ENCODE data around the gene APOBR.
"Not testable (repeated sequence)": the region's sequence is repeated elsewhere in the genome, so short reads cannot be mapped to it uniquely, and the experiment has no call there.

The APOBR gene

GRCh38 chr16:28528463-28528867 lies 34.0 kb downstream of the APOBR start:
- no peak for FAIRE-seq

DNA sequence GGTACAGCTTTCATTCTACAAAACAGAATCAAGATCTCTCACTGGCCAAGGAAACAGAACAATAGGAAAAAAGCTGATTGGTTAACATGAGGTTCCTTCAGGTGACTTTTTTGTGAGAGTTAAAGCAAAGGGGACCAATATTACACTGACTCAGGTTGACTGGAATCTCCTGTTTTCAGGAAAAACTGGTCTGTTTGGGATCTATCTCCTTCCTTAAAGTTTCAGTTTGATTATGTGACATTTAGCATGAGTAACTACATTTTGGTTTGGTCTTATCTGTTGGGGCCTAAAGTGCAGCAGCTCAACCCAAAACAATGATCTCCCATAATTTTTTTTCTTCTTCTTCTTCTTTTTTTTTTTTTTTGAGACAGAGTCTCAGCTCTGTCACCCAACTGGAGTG lies 34.7 kb downstream of the APOBR start:
- FAIRE-seq, result no peak

DNA sequence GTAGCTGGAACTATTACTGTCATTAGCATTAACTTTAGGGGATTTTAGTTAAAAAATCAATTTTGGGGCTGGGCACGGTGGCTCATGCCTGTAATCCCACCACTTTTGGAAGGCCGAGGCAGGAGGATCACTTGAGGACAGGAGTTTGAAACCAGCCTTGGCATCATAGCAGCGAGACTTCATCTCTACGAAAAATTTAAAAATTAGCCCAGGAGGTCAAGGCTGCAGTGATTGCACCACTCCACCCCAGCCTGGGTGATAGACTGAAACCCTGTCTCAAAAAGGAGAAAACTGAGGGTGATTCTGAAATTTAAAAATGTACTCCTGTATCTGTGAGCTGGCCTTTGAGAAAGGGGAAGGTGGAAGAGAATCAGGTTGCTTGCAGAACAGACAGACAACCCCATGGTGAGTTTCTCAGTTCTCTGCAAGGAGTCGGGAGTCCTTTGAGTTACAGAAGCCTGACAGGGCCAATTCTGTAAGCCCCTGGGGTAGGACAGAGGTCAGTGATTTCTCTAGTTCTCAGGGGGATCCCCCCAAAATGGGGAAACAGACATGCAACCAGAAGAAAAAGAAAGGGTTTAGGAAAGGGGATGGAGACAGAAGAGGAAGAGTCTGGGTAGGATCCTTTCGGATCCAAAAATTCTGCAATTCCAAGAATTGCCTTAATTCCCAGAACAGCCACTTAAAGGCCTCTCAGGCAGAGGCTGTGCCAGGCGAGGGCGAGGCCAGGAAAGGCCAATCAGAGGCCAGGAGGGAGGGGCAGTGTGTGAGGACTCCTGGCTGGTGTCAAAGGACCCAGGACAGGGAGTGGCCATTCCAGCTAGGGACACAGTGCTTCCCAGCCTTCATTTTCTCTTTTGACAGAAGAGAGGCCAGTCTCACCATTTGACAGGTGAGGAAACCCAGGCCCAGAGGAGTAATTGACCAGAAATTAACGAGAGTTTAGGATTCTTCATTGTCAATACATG lies 37.6 kb downstream of the APOBR start:
- no peak for FAIRE-seq

GRCh38 chr16:28532940-28533647 lies 38.7 kb downstream of the APOBR start:
- no peak for FAIRE-seq

GRCh38 chr16:28534542-28535373 lies 40.3 kb downstream of the APOBR start:
- FAIRE-seq, result no peak

- no peak for FAIRE-seq
These were observed 42.6 kb downstream of the APOBR start for GRCh38 chr16:28537076-28537475.

DNA sequence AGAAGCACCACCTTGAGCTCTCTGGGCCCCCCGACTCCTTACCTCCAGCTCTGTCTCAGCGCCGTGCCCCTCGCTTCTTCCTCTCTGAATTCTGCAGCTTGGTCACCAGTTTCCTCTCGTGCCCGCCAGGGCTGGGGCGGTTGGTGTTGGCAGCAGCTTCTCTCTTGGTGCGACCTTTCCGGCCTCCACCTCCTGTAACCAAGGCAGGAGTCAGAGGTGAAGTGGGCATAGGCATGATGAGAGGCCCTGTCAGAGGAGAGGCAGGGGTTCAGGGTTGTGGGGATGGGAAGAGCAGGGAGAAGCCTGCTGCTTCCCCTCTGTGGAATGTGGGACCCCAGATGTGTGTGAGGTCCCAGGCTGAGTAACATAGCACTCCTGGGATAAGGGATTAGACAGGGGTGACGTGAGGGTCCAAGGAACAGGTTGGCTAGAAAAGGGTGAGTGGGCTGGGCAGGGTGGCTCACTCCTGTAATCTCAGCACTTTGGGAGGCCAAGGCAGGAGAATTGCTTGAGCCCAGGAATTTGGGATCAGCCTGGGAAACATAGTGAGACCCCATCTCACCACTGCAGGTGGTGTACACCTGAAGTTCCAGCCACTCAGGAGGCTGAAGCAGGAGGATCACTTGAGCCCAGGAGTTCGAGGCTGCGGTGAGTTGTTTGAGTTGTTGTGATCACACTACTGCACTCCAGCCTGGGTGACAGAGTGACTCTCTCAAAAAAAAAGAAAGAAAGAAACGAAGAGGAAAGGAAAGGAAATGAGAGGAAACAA lies 43.7 kb downstream of the APOBR start:
- FAIRE-seq, result no peak

- FAIRE-seq, result no peak
These were observed 44.5 kb downstream of the APOBR start, which contains the start of gene NUPR1 for GRCh38 chr16:28538733-28539596. Gene NUPR1 (minus strand): TSS chr16:28538974. CDS start chr16:28538907, 67 bp downstream.

DNA sequence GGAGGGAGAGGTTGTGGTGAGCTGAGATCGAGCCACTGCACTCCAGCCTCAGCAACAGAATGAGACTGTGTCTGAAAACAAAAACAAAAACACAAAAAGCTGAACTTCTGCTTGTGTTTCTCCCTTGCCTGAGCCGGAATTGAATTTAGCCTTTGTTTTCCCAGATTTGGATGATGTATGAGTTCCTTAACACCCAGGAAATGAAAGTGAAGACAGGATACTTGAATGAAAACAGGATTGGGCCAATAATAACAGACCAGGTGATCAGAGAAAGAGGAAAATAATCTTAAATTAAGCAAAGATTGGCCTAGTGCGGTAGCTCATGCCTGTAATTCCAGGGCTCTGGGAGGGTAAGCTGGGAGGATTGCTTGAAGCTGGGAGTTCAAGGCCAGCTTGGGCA lies 45.9 kb downstream of the APOBR start:
- no peak for FAIRE-seq

DNA sequence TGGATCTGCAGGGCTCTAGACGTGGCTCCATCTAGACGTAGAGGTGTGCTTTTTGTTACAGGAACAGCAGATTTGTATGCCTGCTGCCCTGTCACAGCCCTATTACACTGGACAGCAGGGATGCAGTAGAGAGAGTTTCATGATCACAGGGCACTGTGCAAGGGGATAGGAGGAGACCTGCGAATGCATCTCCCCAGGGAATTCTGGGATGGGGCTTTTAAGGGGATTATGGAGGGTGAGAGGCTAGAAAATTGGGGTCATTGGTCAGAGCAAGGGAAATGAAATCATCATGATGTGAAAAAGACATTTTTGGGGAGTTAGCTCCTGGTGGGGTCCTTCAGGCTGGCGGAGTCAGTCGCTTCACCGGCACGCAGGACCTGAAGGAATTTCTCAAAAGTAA lies 48.2 kb downstream of the APOBR start:
- no peak for FAIRE-seq

- no peak for FAIRE-seq
These were observed 48.6 kb downstream of the APOBR start for GRCh38 chr16:28543072-28543471.

GRCh38 chr16:28544998-28545397 lies 50.6 kb downstream of the APOBR start:
- no peak for FAIRE-seq

DNA sequence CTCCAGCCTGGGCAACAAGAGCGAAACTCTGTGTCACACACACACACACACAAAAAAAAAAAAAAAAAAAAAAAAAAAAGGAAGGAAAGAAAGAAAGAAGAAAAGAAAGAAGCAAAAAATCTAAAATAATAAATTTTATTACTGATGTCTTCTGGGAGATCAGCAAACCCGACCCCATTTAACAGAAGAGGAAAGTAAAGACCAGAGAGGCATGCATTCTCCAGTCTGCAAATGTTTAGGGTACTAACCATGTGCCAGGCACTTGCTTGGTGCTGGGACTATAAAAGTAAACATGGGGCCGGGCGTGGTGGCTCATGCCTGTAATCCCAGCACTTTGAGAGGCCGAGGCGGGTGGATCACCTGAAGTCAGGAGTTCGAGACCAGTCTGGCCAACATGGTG lies 51.5 kb downstream of the APOBR start:
- not testable (repeated sequence) for FAIRE-seq

- no peak for FAIRE-seq
These were observed 52.2 kb downstream of the APOBR start for GRCh38 chr16:28546626-28547025.

DNA sequence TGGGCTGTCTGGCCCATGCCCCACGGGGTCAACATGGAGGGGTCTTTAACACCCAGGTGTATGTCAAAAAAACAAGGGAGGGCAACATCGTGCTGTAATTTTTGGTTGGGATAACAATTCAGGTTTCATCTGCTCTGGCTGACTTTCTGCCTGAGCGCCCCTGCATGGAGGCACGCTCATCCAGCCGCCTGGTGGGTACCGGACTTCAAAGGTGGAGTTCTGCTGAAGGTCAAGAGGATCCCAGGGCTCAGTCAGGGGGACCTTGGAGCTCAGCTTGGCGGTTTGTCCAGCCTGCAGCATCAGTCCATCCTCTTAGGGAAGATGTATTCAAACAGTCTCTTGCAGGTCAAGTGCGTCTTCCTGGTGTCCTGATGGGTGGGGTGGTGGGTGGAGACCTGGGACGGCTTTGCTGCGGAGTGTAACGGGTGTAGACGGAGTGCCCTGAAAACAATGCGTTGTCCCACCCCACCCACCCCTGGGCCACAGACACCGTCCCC lies 53.9 kb downstream of the APOBR start:
- no peak for FAIRE-seq

Measured in colon (tissue), 2 donors.